Fibroblast of villous mesenchyme (primary cell): ENCODE measurements around the gene TKTL1. TPM values are rescaled to one million over a fixed set of nuclear protein-coding genes. Genes with fewer than 3 reads are reported as not detected.

Source experiments
- DNase-seq: peaks from one replicate; pipeline ENCODE4 v3.0.0-alpha.2; 2010; ENCODE audit warnings: low read depth
- H3K4me3 ChIP-seq: 2 replicates; pipeline ENCODE4 v1.5.1; 2011; ENCODE audit warnings: low read depth, mild to moderate bottlenecking, low read length
- CTCF ChIP-seq: IDR thresholded peaks from 2 replicates; pipeline ENCODE4 v1.5.1; 2012; ENCODE audit warnings: low read depth, mild to moderate bottlenecking, low read length; ENCODE audit not compliant: insufficient read depth
- total RNA-seq: library from RNA; depleted of rRNA; stranded (reverse); fragments of >200 nt; gene quantifications from 2 replicates; pipeline ENCODE4 v1.2.3, GENCODE V29; 2012

Gene TKTL1
- total RNA-seq, 1 donor, result not detected

GRCh38 chrX:154362085-154362742, 66.6 kb downstream of the TKTL1 start:
- DNase-seq, result no peak
- H3K4me3 ChIP-seq, result no peak overlapping the region
- TF ChIP-seq CTCF, result no peak

- DNase-seq, result no peak
- no peak for TF ChIP-seq CTCF
- H3K4me3 ChIP-seq, result no peak overlapping the region
Measured at GRCh38 chrX:154363706-154364439, 68.3 kb downstream of the TKTL1 start.

- DNase-seq, result no peak
- no peak overlapping the region for H3K4me3 ChIP-seq
- no peak for TF ChIP-seq CTCF
Measured at GRCh38 chrX:154365052-154365600, 69.5 kb downstream of the TKTL1 start.

DNA sequence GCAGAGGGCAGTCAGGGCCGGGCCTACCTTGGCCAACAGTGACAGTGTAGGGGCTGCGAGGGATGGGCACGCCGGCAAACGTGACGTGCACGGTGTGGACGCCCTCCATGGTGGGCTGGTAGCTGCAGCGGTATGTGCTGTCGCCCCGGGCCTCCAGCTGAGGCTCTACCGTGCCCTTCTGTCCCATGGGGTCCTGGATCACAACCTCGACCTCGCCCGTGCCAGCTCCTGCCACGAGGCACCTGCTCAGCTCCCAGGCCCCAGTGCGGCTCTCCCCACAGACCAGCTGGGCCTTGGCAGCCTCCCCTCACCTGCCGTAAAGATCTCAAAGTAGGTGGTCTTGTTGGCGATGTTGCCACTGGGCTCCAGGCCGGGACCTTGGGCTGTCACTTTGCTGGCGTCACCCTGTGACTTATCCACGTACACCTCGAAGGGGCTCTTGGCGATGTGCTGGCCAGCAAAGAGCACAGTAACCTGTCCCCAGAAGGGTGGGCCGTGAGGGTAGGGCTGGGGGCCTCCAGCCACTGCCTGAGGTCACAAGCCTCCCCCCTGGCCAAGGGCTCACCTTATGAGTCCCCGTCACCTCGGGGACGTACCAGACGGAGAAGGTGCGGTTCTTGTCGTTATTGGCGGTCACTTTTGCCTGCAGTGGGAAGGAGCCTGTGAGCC, 70.5 kb downstream of the TKTL1 start:
- no peak for DNase-seq
- no peak overlapping the region for H3K4me3 ChIP-seq
- no peak for TF ChIP-seq CTCF

DNA sequence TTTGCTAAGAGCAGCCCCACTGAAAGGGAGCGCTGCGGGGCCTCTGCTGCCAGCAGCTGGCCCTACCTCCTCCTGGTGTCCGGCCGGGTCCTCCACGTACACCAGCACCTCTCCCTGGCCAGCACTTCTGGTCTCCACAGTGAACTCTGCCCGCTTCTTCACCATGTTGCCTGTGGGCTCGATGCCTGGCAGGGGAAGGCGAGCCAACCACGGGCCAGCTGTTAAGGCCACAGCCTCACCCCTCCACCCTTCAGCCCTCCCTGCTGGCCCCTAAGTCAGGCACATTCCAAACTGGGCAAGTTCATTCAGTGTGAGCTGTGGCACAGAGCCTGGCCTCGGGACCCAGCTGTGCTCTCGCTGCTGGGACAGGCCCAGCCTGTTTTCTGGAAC, 71.1 kb downstream of the TKTL1 start:
- DNase-seq, result no peak
- H3K4me3 ChIP-seq, result no peak overlapping the region
- TF ChIP-seq CTCF, result no peak

- TF ChIP-seq CTCF, result no peak
- no peak for DNase-seq
Measured at GRCh38 chrX:154367474-154368308, 72.1 kb downstream of the TKTL1 start.

More at GRCh38 chrX:154367474-154368308, 72.1 kb downstream of the TKTL1 start:
- peak overlapping the region; percentile 75 for H3K4me3 ChIP-seq
